Ishikawa (cell line): ENCODE results near the gene GYPC.
A peak's percentile ranks its signal among the peaks of the same experiment; 100 is the strongest.

Experiments used
- CEBPB ChIP-seq: IDR thresholded peaks from 2 replicates; pipeline ENCODE4 v1.6.1; 2012
- CREB1 ChIP-seq: IDR thresholded peaks from 2 replicates; pipeline ENCODE4 v1.6.1; 2012; ENCODE audit warnings: low read depth
- EGR1 ChIP-seq: IDR thresholded peaks from 2 replicates; pipeline ENCODE4 v1.6.1; 2012
- EP300 ChIP-seq: IDR thresholded peaks from 2 replicates; pipeline ENCODE4 v1.6.1; 2012; ENCODE audit warnings: borderline replicate concordance
- FOXM1 ChIP-seq: IDR thresholded peaks from 2 replicates; pipeline ENCODE4 v1.6.1; 2012; ENCODE audit warnings: low read depth, borderline replicate concordance
- MAX ChIP-seq: IDR thresholded peaks from 2 replicates; pipeline ENCODE4 v1.6.1; 2012
- NFIC ChIP-seq: IDR thresholded peaks from 2 replicates; pipeline ENCODE4 v1.6.1; 2012
- RAD21 ChIP-seq: IDR thresholded peaks from 2 replicates; pipeline ENCODE4 v1.6.1; 2012; ENCODE audit warnings: low read depth
- REST ChIP-seq: IDR thresholded peaks from 2 replicates; pipeline ENCODE4 v1.6.1; 2012; ENCODE audit warnings: low read depth, mild to moderate bottlenecking
- TAF1 ChIP-seq: IDR thresholded peaks from 2 replicates; pipeline ENCODE4 v1.6.1; 2012; ENCODE audit warnings: low read depth, mild to moderate bottlenecking
- TCF12 ChIP-seq: IDR thresholded peaks from 2 replicates; pipeline ENCODE4 v1.6.1; 2012; ENCODE audit warnings: low read depth
- TEAD4 ChIP-seq: IDR thresholded peaks from 2 replicates; pipeline ENCODE4 v1.6.1; 2012
- USF1 ChIP-seq: IDR thresholded peaks from 2 replicates; pipeline ENCODE4 v1.6.1; 2012
- YY1 ChIP-seq: IDR thresholded peaks from 2 replicates; pipeline ENCODE4 v1.6.1; 2012; ENCODE audit warnings: low read depth
- ZBTB7A ChIP-seq: IDR thresholded peaks from 2 replicates; pipeline ENCODE4 v1.6.1; 2012; ENCODE audit warnings: low read depth

The GYPC gene

GRCh38 chr2:126627643-126628042 is 28.3 kb upstream of the GYPC start:
- TF ChIP-seq EGR1 (no peak), TEAD4 (no peak), REST (no peak), ZBTB7A (no peak), TAF1 (no peak), NFIC (no peak), USF1 (no peak), CREB1 (no peak), FOXM1 (no peak), MAX (no peak), YY1 (no peak), TCF12 (no peak), RAD21 (no peak), EP300 (no peak), CEBPB (no peak)

DNA sequence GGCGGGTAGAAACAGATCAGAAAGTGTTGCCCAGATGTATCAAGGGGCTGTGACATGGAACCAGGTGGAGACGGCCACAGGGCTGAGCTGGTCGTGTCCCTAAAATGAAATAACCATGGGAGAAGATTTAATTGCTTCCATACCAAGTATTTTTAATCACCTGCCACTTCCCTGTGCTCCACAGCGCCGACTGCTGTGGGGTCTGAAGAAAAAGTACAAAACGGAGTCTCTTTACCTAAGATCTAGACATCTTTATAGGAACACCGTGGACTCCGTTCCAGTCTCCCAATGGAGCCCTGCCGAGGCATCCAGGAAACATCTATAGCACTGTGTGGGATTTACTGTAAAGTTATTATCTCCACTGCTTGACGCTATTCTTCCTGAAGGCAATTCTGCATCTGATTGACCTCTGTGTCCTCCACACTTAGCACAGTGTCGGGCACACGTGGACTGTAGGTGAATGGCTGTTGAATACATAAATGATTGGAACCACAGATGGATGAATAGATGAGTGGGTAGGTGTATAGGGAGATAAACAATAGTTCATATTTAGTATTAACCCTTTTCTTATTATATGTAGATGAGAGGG is 21.6 kb upstream of the GYPC start:
- peak; percentile 35 for TF ChIP-seq RAD21
- no peak for TF ChIP-seq MAX

GRCh38 chr2:126635281-126635680 is 20.7 kb upstream of the GYPC start:
- no peak for TF ChIP-seq MAX
- TF ChIP-seq NFIC: no peak
- no peak for TF ChIP-seq YY1
- TF ChIP-seq EGR1: no peak
- TF ChIP-seq REST: no peak
- TF ChIP-seq ZBTB7A: no peak
- no peak for TF ChIP-seq TCF12
- no peak for TF ChIP-seq TAF1
- TF ChIP-seq CREB1: no peak
- no peak for TF ChIP-seq CEBPB
- no peak for TF ChIP-seq TEAD4
- no peak for TF ChIP-seq USF1
- TF ChIP-seq FOXM1: no peak
- TF ChIP-seq EP300: no peak
- no peak for TF ChIP-seq RAD21

DNA sequence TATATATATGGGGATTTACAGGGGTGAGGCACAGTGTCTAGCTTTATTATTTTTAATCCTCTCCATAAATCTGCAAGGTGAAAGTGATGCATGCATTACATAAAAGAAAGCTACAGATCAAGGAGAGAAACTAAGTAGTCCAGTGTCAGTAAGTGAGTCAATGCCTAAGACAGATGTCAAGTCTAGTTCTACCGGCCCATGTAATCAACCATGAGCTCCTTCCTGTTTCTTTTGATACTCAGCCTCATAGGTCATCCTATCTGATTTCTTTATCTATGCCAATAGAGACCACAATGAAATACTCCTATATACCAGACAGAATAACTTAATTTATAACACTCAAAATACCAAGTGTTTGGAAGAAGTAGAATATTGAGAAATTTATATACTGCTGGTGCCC is 20.2 kb upstream of the GYPC start:
- TF ChIP-seq TAF1: no peak
- no peak for TF ChIP-seq CREB1
- no peak for TF ChIP-seq RAD21
- no peak for TF ChIP-seq ZBTB7A
- no peak for TF ChIP-seq EGR1
- TF ChIP-seq MAX: no peak
- TF ChIP-seq TCF12: no peak
- TF ChIP-seq NFIC: no peak
- TF ChIP-seq EP300: no peak
- no peak for TF ChIP-seq TEAD4
- no peak for TF ChIP-seq CEBPB
- TF ChIP-seq REST: no peak
- no peak for TF ChIP-seq USF1
- TF ChIP-seq YY1: no peak
- TF ChIP-seq FOXM1: no peak
